Sigmoid colon (tissue), 7 donors: ENCODE results near the gene RND3. TPM values are rescaled to one million over a fixed set of nuclear protein-coding genes. Genes with fewer than 3 reads are reported as not detected.

Experiments
- DNase-seq: peaks from one replicate; pipeline ENCODE4 v3.0.0-alpha.2; 2019
- H3K27ac ChIP-seq, 4 donors: fragments of 200-600 bp; sonication (generic); one replicate each; pipeline ENCODE4 v1.5.1; 2016 to 2019; ENCODE audit warnings: mild to moderate bottlenecking in 1 of 4
- H3K27me3 ChIP-seq, 3 donors: fragments of 200-600 bp; sonication (generic); one replicate each; pipeline ENCODE4 v1.5.1; 2019; ENCODE audit warnings: mild to moderate bottlenecking in 1 of 3
- H3K36me3 ChIP-seq, 4 donors: fragments of 200-600 bp; sonication (generic); one replicate each; pipeline ENCODE4 v1.5.1; 2016 to 2019
- H3K4me1 ChIP-seq, 4 donors: fragments of 200-600 bp; sonication (generic); one replicate each; pipeline ENCODE4 v1.5.1; 2017 to 2019
- H3K4me3 ChIP-seq, 4 donors: fragments of 200-600 bp; sonication (generic); one replicate each; pipeline ENCODE4 v1.5.1; 2017 to 2019; ENCODE audit warnings: mild to moderate bottlenecking in 2 of 4, moderate library complexity in 1 of 4
- H3K9me3 ChIP-seq, 4 donors: fragments of 200-600 bp in 3 of 4; sonication (generic) in 3 of 4; one replicate each; pipeline versions ENCODE4 v1.5.1 to v1.6.1; 2013 to 2019
- EP300 ChIP-seq, 4 donors: sonication (generic); formaldehyde crosslinking; IDR thresholded peaks; one replicate each; pipeline ENCODE4 v1.6.1; 2017; ENCODE audit warnings: antibody characterized with exemption in 4 of 4
- POLR2A ChIP-seq, 2 donors: fragments of 450-650 bp; IDR thresholded peaks; one replicate each; pipeline ENCODE4 v1.6.1; 2016; ENCODE audit warnings: antibody characterized with exemption in 2 of 2, mild to moderate bottlenecking in 2 of 2, moderate library complexity in 2 of 2
- POLR2AphosphoS5 ChIP-seq, 4 donors: sonication (generic); formaldehyde crosslinking; IDR thresholded peaks; one replicate each; pipeline ENCODE4 v1.6.1; 2017; ENCODE audit warnings: antibody characterized with exemption in 4 of 4
- WGBS, 2 donors: extraction: QIAGEN DNeasy Blood & Tissue Kit; methylation state at CpG; one replicate each; pipeline ENCODE4 v1.1.7; 2013; 5-methylcytosine and 5-hydroxymethylcytosine counted together
- intact Hi-C: fragments of 100-400 bp; cut with DNase I; formaldehyde crosslinking; loops from one replicate; pipeline ENCODE4 v1.15.1; 2023
- polyA plus RNA-seq, 3 donors: library from polyadenylated mRNA; stranded (reverse); fragments of 200-250 nt; gene quantifications; one replicate each; pipeline ENCODE4 v1.2.3, GENCODE V29; 2013
- total RNA-seq, 4 donors: library from RNA; depleted of rRNA; stranded (reverse); fragments of >200 nt; gene quantifications; one replicate each; pipeline ENCODE4 v1.1.0, GENCODE V29; 2016
- TF ChIP-seq, protein P1 (sequence below), 4 experiments: fragments of 450-650 bp in 3 of 4; fragments of 200-600 bp in 1 of 4; IDR thresholded peaks; one replicate each; pipeline ENCODE4 v1.5.1; 2016 to 2019; ENCODE audit warnings: antibody characterized with exemption in 4 of 4, mild to moderate bottlenecking in 3 of 4, moderate library complexity in 2 of 4
- donor health status: healthy with polysubstance abuse.
- donor health status: Bipolar disorder and iron deficiency.
- donor health status: healthy.

Gene RND3
- total and polyA plus RNA-seq, 7 donors, result 22.3 to 171 (median 31.3) TPM

DNA sequence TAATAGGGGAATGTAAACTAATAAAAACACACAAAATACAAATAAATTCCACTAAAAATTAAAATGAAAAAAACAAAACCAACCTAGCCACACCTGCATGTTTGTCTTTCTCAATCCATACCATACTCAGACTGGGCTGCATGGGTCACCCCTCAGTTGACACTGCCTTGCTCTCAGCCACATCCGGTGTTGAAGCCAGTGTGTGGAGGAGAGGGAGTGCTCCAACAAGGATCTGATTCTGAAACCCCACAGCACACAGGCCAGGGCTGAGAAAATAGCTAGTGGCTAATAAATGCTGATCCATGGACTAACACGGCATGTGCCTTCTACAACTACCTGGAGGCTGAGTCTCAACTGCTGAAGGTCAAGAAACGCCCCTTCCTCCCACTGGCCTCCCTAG lies 13.7 kb downstream of the RND3 start:
- H3K4me3 ChIP-seq, result no peak overlapping the region
- H3K9me3 ChIP-seq, result no peaks in the 10 kb centered on the region
- peaks cover 0 to 61% (median 10%) of the 10 kb centered on the region in 4 donors for H3K36me3 ChIP-seq
- WGBS, 2 donors, result 92 to 93% methylated on average over 3 of the region's 3 CpGs
- peaks cover 0 to 56% (median 48%) of the 10 kb centered on the region in 4 donors for H3K4me1 ChIP-seq
- no peak for DNase-seq
- H3K27ac ChIP-seq, result peak overlapping the region; percentile 34 to 96 (median 76)
- TF ChIP-seq, protein P1, sequence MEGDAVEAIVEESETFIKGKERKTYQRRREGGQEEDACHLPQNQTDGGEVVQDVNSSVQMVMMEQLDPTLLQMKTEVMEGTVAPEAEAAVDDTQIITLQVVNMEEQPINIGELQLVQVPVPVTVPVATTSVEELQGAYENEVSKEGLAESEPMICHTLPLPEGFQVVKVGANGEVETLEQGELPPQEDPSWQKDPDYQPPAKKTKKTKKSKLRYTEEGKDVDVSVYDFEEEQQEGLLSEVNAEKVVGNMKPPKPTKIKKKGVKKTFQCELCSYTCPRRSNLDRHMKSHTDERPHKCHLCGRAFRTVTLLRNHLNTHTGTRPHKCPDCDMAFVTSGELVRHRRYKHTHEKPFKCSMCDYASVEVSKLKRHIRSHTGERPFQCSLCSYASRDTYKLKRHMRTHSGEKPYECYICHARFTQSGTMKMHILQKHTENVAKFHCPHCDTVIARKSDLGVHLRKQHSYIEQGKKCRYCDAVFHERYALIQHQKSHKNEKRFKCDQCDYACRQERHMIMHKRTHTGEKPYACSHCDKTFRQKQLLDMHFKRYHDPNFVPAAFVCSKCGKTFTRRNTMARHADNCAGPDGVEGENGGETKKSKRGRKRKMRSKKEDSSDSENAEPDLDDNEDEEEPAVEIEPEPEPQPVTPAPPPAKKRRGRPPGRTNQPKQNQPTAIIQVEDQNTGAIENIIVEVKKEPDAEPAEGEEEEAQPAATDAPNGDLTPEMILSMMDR (IDR thresholded peaks at IDR 0.05), result no peak
- TF ChIP-seq POLR2AphosphoS5 (IDR thresholded peaks at IDR 0.05) (no peak), POLR2A (IDR thresholded peaks at IDR 0.05) (no peak), EP300 (IDR thresholded peaks at IDR 0.05) (no peak)
- no peaks in the 10 kb centered on the region for H3K27me3 ChIP-seq
- intact Hi-C loops, result no loop called here

DNA sequence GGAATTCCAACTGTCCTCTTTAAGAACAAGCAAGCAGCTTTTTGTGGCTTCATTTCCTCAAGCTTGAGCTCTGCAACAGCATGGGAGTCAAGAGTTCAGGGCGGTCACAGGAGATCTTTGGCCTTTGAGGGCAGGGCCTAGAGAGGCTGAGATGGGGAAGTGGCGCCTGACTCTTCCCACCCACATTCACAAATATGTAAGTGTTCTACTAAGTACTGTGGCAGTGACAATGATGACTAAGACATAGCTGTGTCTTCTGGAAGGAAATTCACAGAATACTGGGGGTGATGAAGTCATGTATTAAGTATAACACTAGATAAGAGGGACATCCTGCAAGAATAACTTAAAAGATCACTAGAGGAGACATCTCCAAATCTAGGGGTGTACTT lies 15.0 kb downstream of the RND3 start:
- Histone ChIP-seq H3K4me3 (no peak overlapping the region), H3K4me1 (peaks cover 0 to 54% (median 41%) of the 10 kb centered on the region in 4 donors), H3K27me3 (no peaks in the 10 kb centered on the region), H3K9me3 (no peaks in the 10 kb centered on the region), H3K27ac (peak overlapping the region; percentile 11 to 96 (median 62)), H3K36me3 (peaks cover 0 to 65% (median 10%) of the 10 kb centered on the region in 4 donors)
- intact Hi-C loops, result no loop called here
- 6 to 43% methylated on average over 2 of the region's 2 CpGs for WGBS, 2 donors
- peak; percentile 68 for DNase-seq
- TF ChIP-seq EP300 (IDR thresholded peaks at IDR 0.05) (no peak), POLR2AphosphoS5 (IDR thresholded peaks at IDR 0.05) (peak in 1 of 4 donors; percentile 35), POLR2A (IDR thresholded peaks at IDR 0.05) (no peak)
- TF ChIP-seq, protein P1 (IDR thresholded peaks at IDR 0.05), result no peak

DNA sequence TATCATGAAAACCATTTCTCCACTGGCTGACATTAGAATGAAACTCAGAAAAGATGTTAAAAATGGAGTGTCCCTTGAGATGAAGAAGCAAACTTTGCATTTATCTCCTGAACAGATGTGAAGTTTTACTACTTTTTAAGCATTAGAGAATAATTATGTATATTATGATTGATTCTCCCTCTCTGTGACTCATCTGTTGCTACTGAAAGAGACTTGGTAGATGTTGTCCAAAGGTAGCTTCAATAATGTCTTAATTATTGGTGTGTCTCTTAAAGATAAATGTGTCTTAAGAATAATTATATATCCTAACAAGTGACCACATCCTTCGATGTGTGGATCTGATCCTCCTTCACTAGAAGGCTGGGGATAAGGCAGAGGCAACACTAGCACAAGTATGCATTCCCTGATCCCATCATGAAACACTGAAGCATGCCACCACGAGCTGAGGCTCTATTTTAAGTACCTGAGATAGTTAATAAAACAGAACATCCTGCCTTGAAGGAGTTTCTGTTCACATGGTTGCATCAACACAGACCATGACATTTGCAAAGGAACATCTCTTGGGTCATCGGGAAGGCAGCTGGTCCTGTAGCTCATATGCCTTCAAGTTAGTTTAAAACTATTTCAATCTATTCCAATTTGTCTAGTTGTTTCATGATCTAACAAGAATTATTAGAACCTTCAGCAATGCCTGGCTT lies 15.5 kb downstream of the RND3 start:
- DNase-seq, result no peak
- WGBS, 2 donors, result 76 to 83% methylated on average over 3 of the region's 3 CpGs
- H3K4me1 ChIP-seq, result peaks cover 0 to 53% (median 41%) of the 10 kb centered on the region in 4 donors
- H3K4me3 ChIP-seq, result no peak overlapping the region
- no peaks in the 10 kb centered on the region for H3K27me3 ChIP-seq
- H3K9me3 ChIP-seq, result no peaks in the 10 kb centered on the region
- peak overlapping the region in 3 of 4 donors; percentile 49 to 96 (median 76) for H3K27ac ChIP-seq
- H3K36me3 ChIP-seq, result peaks cover 0 to 65% (median 10%) of the 10 kb centered on the region in 4 donors
- intact Hi-C loops, result no loop called here
- no peak for TF ChIP-seq POLR2AphosphoS5 (IDR thresholded peaks at IDR 0.05)
- no peak for TF ChIP-seq EP300 (IDR thresholded peaks at IDR 0.05)
- TF ChIP-seq, protein P1 (IDR thresholded peaks at IDR 0.05), result no peak
- TF ChIP-seq POLR2A (IDR thresholded peaks at IDR 0.05), result no peak

DNA sequence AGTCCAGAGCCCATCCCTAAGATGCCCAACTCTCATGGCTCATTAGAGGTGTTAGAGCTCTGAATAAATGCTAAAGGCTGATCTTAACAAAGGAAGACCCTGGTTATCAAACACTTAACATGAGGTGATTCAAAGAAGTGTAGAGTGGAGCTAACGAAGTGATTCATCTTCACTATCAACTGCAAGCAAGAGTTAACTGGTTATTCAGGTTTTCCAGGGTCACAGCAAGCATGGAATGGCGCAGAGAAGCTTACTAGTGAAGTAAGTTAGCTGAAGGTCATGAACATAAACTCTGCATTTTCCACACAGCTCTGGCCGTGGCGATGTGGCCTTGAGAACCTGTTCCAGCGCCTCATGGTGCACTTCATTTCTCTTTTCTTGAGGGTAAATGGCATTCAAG lies 17.0 kb downstream of the RND3 start:
- intact Hi-C loops, result no loop called here
- H3K27ac ChIP-seq, result peak overlapping the region in 1 of 4 donors; percentile 1
- TF ChIP-seq, protein P1 (IDR thresholded peaks at IDR 0.05), result no peak
- no peak for TF ChIP-seq EP300 (IDR thresholded peaks at IDR 0.05)
- no peak for TF ChIP-seq POLR2A (IDR thresholded peaks at IDR 0.05)
- no peak for TF ChIP-seq POLR2AphosphoS5 (IDR thresholded peaks at IDR 0.05)
- H3K36me3 ChIP-seq, result peaks cover 0 to 65% (median 10%) of the 10 kb centered on the region in 4 donors
- no peaks in the 10 kb centered on the region for H3K9me3 ChIP-seq
- H3K4me1 ChIP-seq, result peaks cover 0 to 48% (median 39%) of the 10 kb centered on the region in 4 donors
- no peak overlapping the region for H3K4me3 ChIP-seq
- no peaks in the 10 kb centered on the region for H3K27me3 ChIP-seq
- no peak for DNase-seq
- 85 to 90% methylated on average over 5 of the region's 5 CpGs for WGBS, 2 donors
